K562 (cell line): ENCODE results near the gene SAP30BP. TPM values are rescaled to one million over a fixed set of nuclear protein-coding genes. Genes with fewer than 3 reads are reported as not detected.

ENCODE experiments used
- ATAC-seq: fragments of 200-7000 bp; cut with Tn5 transposase; 3 replicates; pipeline ENCODE4 v1.9.1; 2020; ENCODE audit warnings: moderate library complexity
- BruUV-seq: library from RNA; stranded (reverse); fragments of 400-500 nt; replicated peaks from 2 replicates; lab custom pipeline; 2021; lab: Mats Ljungman, UMichigan
- CTCF ChIA-PET: fragments of 300-600 bp; formaldehyde crosslinking; extraction: SDS; loops from one replicate; lab custom pipeline; 2021; ENCODE audit warnings: low intra/inter-chr PET ratio; lab: Yijun Ruan, JAX
- POLR2A ChIA-PET: fragments of 300-600, 350-650 bp; sonication (Branson Sonifier 250); formaldehyde crosslinking; extraction: SDS; loops from one replicate; lab custom pipeline; 2021; ENCODE audit warnings: antibody characterized with exemption, inconsistent platforms; lab: Yijun Ruan, JAX
- DNase-seq, 4 experiments: peaks; one replicate each; pipeline versions ENCODE4 v3.0.0 to v3.0.0-alpha.2; 2011 to 2018; ENCODE audit warnings: low spot score in 3 of 4, mixed read lengths in 3 of 4; ENCODE audit errors: extremely low read depth in 1 of 4
- FAIRE-seq: peaks from 2 replicates; lab custom pipeline; 2011; peaks lifted over from hg19 to GRCh38; lab: Jason Lieb, UNC
- H2AFZ ChIP-seq: 2 replicates; pipeline ENCODE4 v1.6.0; 2011; ENCODE audit warnings: low read depth, low read length, control low read depth, inconsistent platforms
- H3K27ac ChIP-seq: fragments of 200-600 bp; 3 replicates; pipeline ENCODE4 v1.8.0; 2011; ENCODE audit warnings: low read depth, mild to moderate bottlenecking, control low read depth, inconsistent platforms, low read length, moderate library complexity, mixed read lengths; ENCODE audit errors: extremely low read depth
- H3K27me3 ChIP-seq, 2 experiments: fragments of 300-600 bp in 1 of 2; 2 replicates in 1 of 2; 3 replicates in 1 of 2; pipeline versions ENCODE4 v1.6.0 to v1.8.0; 2011; ENCODE audit warnings: inconsistent platforms in 2 of 2, low read length in 2 of 2, mild to moderate bottlenecking in 1 of 2, mixed read lengths in 1 of 2, moderate library complexity in 1 of 2; ENCODE audit not compliant: control insufficient read depth in 2 of 2, insufficient read depth in 2 of 2
- H3K36me3 ChIP-seq: fragments of 300-600 bp; 3 replicates; pipeline ENCODE4 v1.8.0; 2011; ENCODE audit warnings: mild to moderate bottlenecking, low read length, inconsistent platforms; ENCODE audit not compliant: control insufficient read depth, insufficient read depth
- H3K4me1 ChIP-seq, 2 experiments: fragments of 200-600 bp in 1 of 2; replicated peaks in 1 of 2; 2 replicates in 1 of 2; 3 replicates in 1 of 2; pipeline versions ENCODE4 v1.5.1 to v1.8.0; 2011; ENCODE audit warnings: inconsistent platforms in 2 of 2, low read length in 2 of 2, mild to moderate bottlenecking in 1 of 2, mixed read lengths in 1 of 2, moderate library complexity in 1 of 2; ENCODE audit not compliant: control insufficient read depth in 2 of 2, insufficient read depth in 2 of 2
- H3K4me2 ChIP-seq: 2 replicates; pipeline ENCODE4 v1.6.1; 2011; ENCODE audit warnings: low read length, control low read depth, inconsistent platforms, mixed read lengths; ENCODE audit not compliant: insufficient read depth
- H3K4me3 ChIP-seq: fragments of 200-600 bp; sonication (generic), shearing (Covaris generic); 2 replicates; pipeline ENCODE4 v1.5.1; 2016; ENCODE audit warnings: control low read depth, inconsistent platforms
- H3K79me2 ChIP-seq: fragments of 200-600 bp; 3 replicates; pipeline ENCODE4 v1.8.0; 2011; ENCODE audit warnings: low read length, inconsistent platforms; ENCODE audit not compliant: control insufficient read depth, insufficient read depth
- H3K9ac ChIP-seq, 2 experiments: 2 replicates each; pipeline versions ENCODE4 v1.6.0 to v1.6.1; 2011; ENCODE audit warnings: low read depth in 2 of 2, low read length in 2 of 2, control low read depth in 1 of 2, inconsistent platforms in 1 of 2, mild to moderate bottlenecking in 1 of 2, mixed read lengths in 1 of 2; ENCODE audit not compliant: insufficient read depth in 1 of 2
- H3K9me1 ChIP-seq: one replicate; pipeline ENCODE4 v1.6.0; 2011; ENCODE audit warnings: inconsistent platforms, mild to moderate bottlenecking, low read length, moderate library complexity; ENCODE audit not compliant: control insufficient read depth, insufficient read depth
- H3K9me3 ChIP-seq: replicated peaks from 2 replicates; pipeline ENCODE4 v1.5.1; 2011; ENCODE audit warnings: low read depth, low read length, inconsistent platforms; ENCODE audit not compliant: control insufficient read depth, insufficient read depth
- H4K20me1 ChIP-seq: replicated peaks from 2 replicates; pipeline ENCODE4 v1.6.1; 2011; ENCODE audit warnings: low read length, inconsistent platforms, mixed read lengths; ENCODE audit not compliant: control insufficient read depth, insufficient read depth
- ESRRA ChIP-seq: fragments of 450-650 bp; IDR thresholded peaks from 2 replicates; pipeline ENCODE4 v1.6.1; 2014; ENCODE audit warnings: low read depth, mild to moderate bottlenecking, moderate library complexity, borderline replicate concordance
- POLR2H ChIP-seq: IDR thresholded peaks from 2 replicates; pipeline ENCODE4 v1.6.1; 2016; ENCODE audit warnings: missing genetic modification characterization, low read depth, mild to moderate bottlenecking, control low read depth, missing compliant biosample characterization, moderate library complexity
- WGBS: fragments of 100-300 bp; shearing (Covaris generic); methylation state at CpG from one replicate; pipeline ENCODE4 v1.1.6; 2016; ENCODE audit warnings: low coverage, mixed read lengths; ENCODE audit not compliant: insufficient coverage; ENCODE audit errors: missing lambda C conversion rate; 5-methylcytosine and 5-hydroxymethylcytosine counted together
- in situ Hi-C: fragments of 300-500 bp; cut with MboI; formaldehyde crosslinking; loops from 4 replicates; pipeline ENCODE4 v1.15.0; 2018; ENCODE audit warnings: inconsistent platforms, mixed read lengths
- intact Hi-C: fragments of 100-400 bp; cut with micrococcal nuclease; formaldehyde crosslinking; loops from 2 replicates; pipeline ENCODE4 v1.14.2; 2022
- polyA plus RNA-seq, 8 experiments: library from polyadenylated mRNA; depleted of rRNA in 4 of 8; stranded (reverse) in 5 of 8; unstranded in 3 of 8; fragments of >200 nt; fragmentation: Nextera tagmentation in 2 of 8; fragmentation: Illumina TruSeq in 1 of 8; extraction: Ambion mirVana in 2 of 8; extraction: Trizol in 1 of 8; gene quantifications; 2 replicates each; pipeline versions ENCODE4 v1.2.1 to v1.2.3, GENCODE V29; 2011 to 2014; ENCODE audit warnings: inconsistent platforms in 1 of 8, missing spikeins in 1 of 8
- total RNA-seq, 7 experiments: library from RNA; depleted of rRNA in 6 of 7; stranded (reverse); fragments of >200 nt in 6 of 7; fragmentation: Illumina TruSeq in 2 of 7; extraction: Trizol in 2 of 7; gene quantifications; 2 replicates each; pipeline versions ENCODE4 v1.2.1 to v1.2.3, GENCODE V29; 2011 to 2021; ENCODE audit warnings: low replicate concordance in 1 of 7
- TF ChIP-seq, protein P1 (sequence below): fragments of 450-650 bp; IDR thresholded peaks from 2 replicates; pipeline ENCODE4 v1.6.1; 2016; ENCODE audit warnings: borderline replicate concordance
- TF ChIP-seq, protein P2 (sequence below), 2 experiments: fragments of 450-650 bp; IDR thresholded peaks; 2 replicates each; pipeline ENCODE4 v1.6.1; 2018; ENCODE audit warnings: mild to moderate bottlenecking in 2 of 2, low read depth in 1 of 2; ENCODE audit not compliant: partially characterized antibody in 2 of 2

The SAP30BP gene
- total and polyA plus RNA-seq, 9 of the 15 experiments (the other 6 are each of a cell fraction or from before 2014, with no cell fraction given) = 45.3 to 154 (median 71.7) TPM

GRCh38 chr17:75622771-75623273 is 44.3 kb upstream of the SAP30BP start:
- no peaks in the 10 kb centered on the region for H3K9me1 ChIP-seq
- no peak overlapping the region for H2AFZ ChIP-seq
- peak overlapping the region in 1 of 2 experiments; percentile 35; a peak in 1 of 4 replicates for H3K9ac ChIP-seq
- ATAC-seq = no peak
- CTCF ChIA-PET = no interaction called here
- peaks cover 17% of the 10 kb centered on the region for H4K20me1 ChIP-seq
- intact Hi-C loops = no loop called here
- TF ChIP-seq POLR2H (no peak), ESRRA (peak; percentile 81)
- TF ChIP-seq, protein P1, sequence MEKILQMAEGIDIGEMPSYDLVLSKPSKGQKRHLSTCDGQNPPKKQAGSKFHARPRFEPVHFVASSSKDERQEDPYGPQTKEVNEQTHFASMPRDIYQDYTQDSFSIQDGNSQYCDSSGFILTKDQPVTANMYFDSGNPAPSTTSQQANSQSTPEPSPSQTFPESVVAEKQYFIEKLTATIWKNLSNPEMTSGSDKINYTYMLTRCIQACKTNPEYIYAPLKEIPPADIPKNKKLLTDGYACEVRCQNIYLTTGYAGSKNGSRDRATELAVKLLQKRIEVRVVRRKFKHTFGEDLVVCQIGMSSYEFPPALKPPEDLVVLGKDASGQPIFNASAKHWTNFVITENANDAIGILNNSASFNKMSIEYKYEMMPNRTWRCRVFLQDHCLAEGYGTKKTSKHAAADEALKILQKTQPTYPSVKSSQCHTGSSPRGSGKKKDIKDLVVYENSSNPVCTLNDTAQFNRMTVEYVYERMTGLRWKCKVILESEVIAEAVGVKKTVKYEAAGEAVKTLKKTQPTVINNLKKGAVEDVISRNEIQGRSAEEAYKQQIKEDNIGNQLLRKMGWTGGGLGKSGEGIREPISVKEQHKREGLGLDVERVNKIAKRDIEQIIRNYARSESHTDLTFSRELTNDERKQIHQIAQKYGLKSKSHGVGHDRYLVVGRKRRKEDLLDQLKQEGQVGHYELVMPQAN = no peak
- TF ChIP-seq, protein P2, sequence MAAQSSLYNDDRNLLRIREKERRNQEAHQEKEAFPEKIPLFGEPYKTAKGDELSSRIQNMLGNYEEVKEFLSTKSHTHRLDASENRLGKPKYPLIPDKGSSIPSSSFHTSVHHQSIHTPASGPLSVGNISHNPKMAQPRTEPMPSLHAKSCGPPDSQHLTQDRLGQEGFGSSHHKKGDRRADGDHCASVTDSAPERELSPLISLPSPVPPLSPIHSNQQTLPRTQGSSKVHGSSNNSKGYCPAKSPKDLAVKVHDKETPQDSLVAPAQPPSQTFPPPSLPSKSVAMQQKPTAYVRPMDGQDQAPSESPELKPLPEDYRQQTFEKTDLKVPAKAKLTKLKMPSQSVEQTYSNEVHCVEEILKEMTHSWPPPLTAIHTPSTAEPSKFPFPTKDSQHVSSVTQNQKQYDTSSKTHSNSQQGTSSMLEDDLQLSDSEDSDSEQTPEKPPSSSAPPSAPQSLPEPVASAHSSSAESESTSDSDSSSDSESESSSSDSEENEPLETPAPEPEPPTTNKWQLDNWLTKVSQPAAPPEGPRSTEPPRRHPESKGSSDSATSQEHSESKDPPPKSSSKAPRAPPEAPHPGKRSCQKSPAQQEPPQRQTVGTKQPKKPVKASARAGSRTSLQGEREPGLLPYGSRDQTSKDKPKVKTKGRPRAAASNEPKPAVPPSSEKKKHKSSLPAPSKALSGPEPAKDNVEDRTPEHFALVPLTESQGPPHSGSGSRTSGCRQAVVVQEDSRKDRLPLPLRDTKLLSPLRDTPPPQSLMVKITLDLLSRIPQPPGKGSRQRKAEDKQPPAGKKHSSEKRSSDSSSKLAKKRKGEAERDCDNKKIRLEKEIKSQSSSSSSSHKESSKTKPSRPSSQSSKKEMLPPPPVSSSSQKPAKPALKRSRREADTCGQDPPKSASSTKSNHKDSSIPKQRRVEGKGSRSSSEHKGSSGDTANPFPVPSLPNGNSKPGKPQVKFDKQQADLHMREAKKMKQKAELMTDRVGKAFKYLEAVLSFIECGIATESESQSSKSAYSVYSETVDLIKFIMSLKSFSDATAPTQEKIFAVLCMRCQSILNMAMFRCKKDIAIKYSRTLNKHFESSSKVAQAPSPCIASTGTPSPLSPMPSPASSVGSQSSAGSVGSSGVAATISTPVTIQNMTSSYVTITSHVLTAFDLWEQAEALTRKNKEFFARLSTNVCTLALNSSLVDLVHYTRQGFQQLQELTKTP (IDR thresholded peaks at IDR 0.05; ENCODE audit: low read depth in 1 of 2, partially characterized antibody in 2 of 2) = no peak
- DNase-seq = no peak
- peaks cover 0 to 72% of the 10 kb centered on the region in 2 experiments; a peak in 3 of 5 replicates for H3K4me1 ChIP-seq
- BruUV-seq = no TSS peak
- H3K79me2 ChIP-seq = no peaks in the 10 kb centered on the region
- WGBS = 7% methylated on average over 15 of the region's 15 CpGs
- no peak overlapping the region for H3K4me3 ChIP-seq
- H3K4me2 ChIP-seq = no peak overlapping the region
- H3K36me3 ChIP-seq = no peaks in the 10 kb centered on the region
- FAIRE-seq = no peak
- in situ Hi-C loops = no loop called here
- no peaks in the 10 kb centered on the region for H3K9me3 ChIP-seq
- POLR2A ChIA-PET = interaction anchor here (1.3 to 2.1 kb wide), 3 partner anchors 10 to 96 kb away, joined by 3 to 8 read pairs (median 7); partner anchors contain the start of gene SMIM5
- peaks cover 4 to 47% of the 10 kb centered on the region in 2 experiments; a peak in 3 of 5 replicates for H3K27me3 ChIP-seq
- H3K27ac ChIP-seq = no peak overlapping the region
